ENCODE results near the gene GRM5.

The GRM5 gene

DNA sequence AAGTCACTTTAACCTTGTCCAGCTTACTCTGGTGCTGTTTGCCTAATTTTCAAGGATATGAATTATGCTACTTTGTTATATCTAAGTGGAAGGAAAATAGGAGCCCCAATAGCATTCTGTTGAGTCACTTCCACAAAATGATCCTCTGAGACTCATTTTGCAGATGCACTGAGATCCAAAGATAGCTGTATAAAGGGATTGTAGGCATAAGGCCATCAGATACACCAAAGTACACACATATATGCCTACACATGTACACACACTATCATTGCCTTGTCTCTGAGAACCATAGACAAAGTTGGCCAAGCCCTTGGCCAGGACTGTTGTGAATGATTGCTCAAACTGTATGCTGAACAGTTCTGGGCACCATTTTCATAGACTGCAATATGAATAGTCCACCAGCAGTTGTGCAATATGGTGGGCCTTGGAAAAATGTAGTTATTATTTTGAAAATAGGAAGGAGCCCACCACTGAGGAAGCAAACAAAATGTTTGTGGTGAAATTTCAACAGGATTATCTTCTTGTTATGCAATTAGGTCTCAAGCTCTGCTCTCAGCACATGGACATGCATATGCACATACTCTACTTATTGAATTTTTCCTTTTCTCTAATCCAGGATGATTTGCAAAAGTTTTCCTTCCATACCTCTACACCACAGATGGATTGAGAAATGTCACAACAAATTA, 542.3 kb downstream of the GRM5 start:
- Histone ChIP-seq H3K36me3 (replicated peaks; ENCODE audit: low read depth, low read length) (no peaks in the 10 kb centered on the region), H3K4me2 (ENCODE audit: low read length) (no peak overlapping the region), H3K4me3 (ENCODE audit: low read length) (no peak overlapping the region), H3K4me1 (ENCODE audit: low read length) (no peaks in the 10 kb centered on the region), H3K27me3 (ENCODE audit: low read depth, low read length) (no peaks in the 10 kb centered on the region), H3K27ac (ENCODE audit: low read length) (no peak overlapping the region), H3K79me2 (ENCODE audit: low read length) (no peaks in the 10 kb centered on the region), H3K9ac (ENCODE audit: low read length) (no peak overlapping the region), H3K9me3 (ENCODE audit: insufficient read depth, low read length) (no peaks in the 10 kb centered on the region; the same call in 1 of the 2 replicates), H4K20me1 (ENCODE audit: insufficient read depth, low read length) (no peaks in the 10 kb centered on the region), H2AFZ (ENCODE audit: low read depth, low read length) (no peak overlapping the region)
- no peak for TF ChIP-seq EZH2phosphoT487 (IDR thresholded peaks at IDR 0.05; ENCODE audit: low read depth)
- TF ChIP-seq, protein P1, sequence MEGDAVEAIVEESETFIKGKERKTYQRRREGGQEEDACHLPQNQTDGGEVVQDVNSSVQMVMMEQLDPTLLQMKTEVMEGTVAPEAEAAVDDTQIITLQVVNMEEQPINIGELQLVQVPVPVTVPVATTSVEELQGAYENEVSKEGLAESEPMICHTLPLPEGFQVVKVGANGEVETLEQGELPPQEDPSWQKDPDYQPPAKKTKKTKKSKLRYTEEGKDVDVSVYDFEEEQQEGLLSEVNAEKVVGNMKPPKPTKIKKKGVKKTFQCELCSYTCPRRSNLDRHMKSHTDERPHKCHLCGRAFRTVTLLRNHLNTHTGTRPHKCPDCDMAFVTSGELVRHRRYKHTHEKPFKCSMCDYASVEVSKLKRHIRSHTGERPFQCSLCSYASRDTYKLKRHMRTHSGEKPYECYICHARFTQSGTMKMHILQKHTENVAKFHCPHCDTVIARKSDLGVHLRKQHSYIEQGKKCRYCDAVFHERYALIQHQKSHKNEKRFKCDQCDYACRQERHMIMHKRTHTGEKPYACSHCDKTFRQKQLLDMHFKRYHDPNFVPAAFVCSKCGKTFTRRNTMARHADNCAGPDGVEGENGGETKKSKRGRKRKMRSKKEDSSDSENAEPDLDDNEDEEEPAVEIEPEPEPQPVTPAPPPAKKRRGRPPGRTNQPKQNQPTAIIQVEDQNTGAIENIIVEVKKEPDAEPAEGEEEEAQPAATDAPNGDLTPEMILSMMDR (IDR thresholded peaks at IDR 0.05; ENCODE audit: low read depth, low read length) = no peak

DNA sequence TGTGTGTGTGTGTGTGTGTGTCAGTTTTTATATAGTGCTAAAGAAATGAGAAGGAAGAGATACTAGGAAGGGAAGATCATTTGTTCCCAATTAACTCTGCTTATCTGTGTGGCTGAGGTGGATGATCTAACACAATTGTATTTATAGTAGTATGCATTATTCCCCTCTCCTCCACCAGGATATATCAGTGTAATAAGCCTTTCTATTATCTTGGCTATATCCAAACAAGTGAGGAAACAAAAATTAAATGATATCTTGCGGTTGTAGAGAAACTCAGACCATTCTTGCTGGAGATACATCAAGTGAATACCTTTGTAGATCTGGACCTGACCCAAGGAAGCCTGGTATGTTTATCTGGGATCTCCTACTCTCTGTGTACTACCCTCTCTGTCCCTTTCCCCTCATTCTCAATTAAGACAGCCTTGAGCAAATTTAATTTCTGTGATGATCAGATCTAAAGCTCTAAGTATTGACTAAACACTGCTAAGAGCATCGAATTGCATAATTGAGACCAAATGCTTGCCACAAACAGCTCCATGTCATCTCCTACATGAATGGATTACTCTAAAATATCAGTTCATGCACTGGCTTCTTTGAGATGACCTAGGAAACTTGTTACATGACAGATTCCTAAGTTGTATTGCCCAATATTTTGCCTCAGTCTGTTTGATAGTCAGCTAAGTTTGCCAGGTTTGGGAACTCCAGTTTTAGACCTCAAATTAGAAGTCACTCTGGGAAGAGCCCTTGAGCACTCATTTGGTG, 543.0 kb downstream of the GRM5 start:
- Histone ChIP-seq H3K4me2 (ENCODE audit: low read length) (no peak overlapping the region), H3K9ac (ENCODE audit: low read length) (no peak overlapping the region), H3K79me2 (ENCODE audit: low read length) (no peaks in the 10 kb centered on the region), H3K36me3 (replicated peaks; ENCODE audit: low read depth, low read length) (no peaks in the 10 kb centered on the region), H3K4me1 (ENCODE audit: low read length) (no peaks in the 10 kb centered on the region), H2AFZ (ENCODE audit: low read depth, low read length) (no peak overlapping the region), H3K4me3 (ENCODE audit: low read length) (no peak overlapping the region), H3K9me3 (ENCODE audit: insufficient read depth, low read length) (no peaks in the 10 kb centered on the region; the same call in 1 of the 2 replicates), H4K20me1 (ENCODE audit: insufficient read depth, low read length) (no peaks in the 10 kb centered on the region), H3K27ac (ENCODE audit: low read length) (no peak overlapping the region), H3K27me3 (ENCODE audit: low read depth, low read length) (no peaks in the 10 kb centered on the region)
- TF ChIP-seq EZH2phosphoT487 (IDR thresholded peaks at IDR 0.05; ENCODE audit: low read depth) = no peak
- TF ChIP-seq, protein P1 (IDR thresholded peaks at IDR 0.05; ENCODE audit: low read depth, low read length) = no peak

DNA sequence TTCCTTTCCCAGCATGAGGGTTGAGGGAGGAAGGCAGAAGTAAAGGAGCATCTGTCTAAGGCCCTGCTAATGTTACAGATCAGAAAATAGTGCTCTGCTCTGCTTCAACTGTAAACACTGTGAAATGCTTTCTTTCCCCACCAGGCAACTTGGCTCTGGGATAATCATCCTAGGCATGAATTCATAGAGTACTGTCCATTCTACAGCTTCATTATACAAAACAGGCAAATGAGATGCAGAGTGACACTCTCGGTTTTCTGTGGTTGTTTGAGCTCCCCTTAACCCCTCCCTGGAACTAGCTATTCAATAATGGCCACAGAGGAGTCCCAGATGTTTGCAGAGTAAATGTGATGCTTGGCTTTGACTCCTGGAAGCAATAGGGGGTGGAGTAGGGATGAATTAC, 544.0 kb downstream of the GRM5 start:
- H3K27me3 ChIP-seq (ENCODE audit: low read depth, low read length) = no peaks in the 10 kb centered on the region
- H3K9ac ChIP-seq (ENCODE audit: low read length) = no peak overlapping the region
- H2AFZ ChIP-seq (ENCODE audit: low read depth, low read length) = no peak overlapping the region
- no peak overlapping the region for H3K4me2 ChIP-seq (ENCODE audit: low read length)
- H4K20me1 ChIP-seq (ENCODE audit: insufficient read depth, low read length) = no peaks in the 10 kb centered on the region
- no peaks in the 10 kb centered on the region for H3K9me3 ChIP-seq (ENCODE audit: insufficient read depth, low read length)
- no peaks in the 10 kb centered on the region for H3K4me1 ChIP-seq (ENCODE audit: low read length)
- no peaks in the 10 kb centered on the region for H3K79me2 ChIP-seq (ENCODE audit: low read length)
- no peak overlapping the region for H3K4me3 ChIP-seq (ENCODE audit: low read length)
- H3K27ac ChIP-seq (ENCODE audit: low read length) = no peak overlapping the region
- no peaks in the 10 kb centered on the region for H3K36me3 ChIP-seq (replicated peaks; ENCODE audit: low read depth, low read length)
- TF ChIP-seq, protein P1 (IDR thresholded peaks at IDR 0.05; ENCODE audit: low read depth, low read length) = no peak
- no peak for TF ChIP-seq EZH2phosphoT487 (IDR thresholded peaks at IDR 0.05; ENCODE audit: low read depth)

DNA sequence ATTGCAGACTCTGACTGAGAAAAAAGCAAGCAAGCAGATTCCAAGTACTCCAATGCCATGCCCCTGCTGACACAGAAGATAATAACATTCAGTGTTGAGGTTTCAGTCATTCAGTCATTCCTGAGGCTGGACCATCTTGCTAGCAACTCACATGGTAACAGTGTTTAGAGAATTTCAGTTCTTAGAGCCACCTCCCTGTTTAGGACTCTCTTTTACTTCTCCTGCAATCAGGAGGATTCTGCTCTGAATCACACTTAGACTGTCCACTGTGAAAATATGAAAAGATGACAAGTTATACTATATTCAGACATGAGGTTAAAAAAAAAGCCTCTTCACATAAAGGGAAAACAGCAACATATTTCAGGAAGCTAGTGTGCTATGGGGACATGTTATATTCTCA, 544.4 kb downstream of the GRM5 start:
- Histone ChIP-seq H3K9me3 (ENCODE audit: insufficient read depth, low read length) (no peaks in the 10 kb centered on the region), H2AFZ (ENCODE audit: low read depth, low read length) (no peak overlapping the region), H3K27ac (ENCODE audit: low read length) (no peak overlapping the region), H3K9ac (ENCODE audit: low read length) (no peak overlapping the region), H3K4me3 (ENCODE audit: low read length) (no peak overlapping the region), H3K4me1 (ENCODE audit: low read length) (no peaks in the 10 kb centered on the region), H3K4me2 (ENCODE audit: low read length) (no peak overlapping the region), H3K36me3 (replicated peaks; ENCODE audit: low read depth, low read length) (no peaks in the 10 kb centered on the region), H4K20me1 (ENCODE audit: insufficient read depth, low read length) (no peaks in the 10 kb centered on the region), H3K79me2 (ENCODE audit: low read length) (no peaks in the 10 kb centered on the region), H3K27me3 (ENCODE audit: low read depth, low read length) (no peaks in the 10 kb centered on the region)
- TF ChIP-seq, protein P1 (IDR thresholded peaks at IDR 0.05; ENCODE audit: low read depth, low read length) = no peak
- no peak for TF ChIP-seq EZH2phosphoT487 (IDR thresholded peaks at IDR 0.05; ENCODE audit: low read depth)
